SK-N-DZ (cell line): ENCODE data around the gene FAM76B.

Experiments used
- DNase-seq: peaks from one replicate; pipeline ENCODE4 v3.0.0-alpha.2; 2015; ENCODE audit warnings: low spot score

The FAM76B gene

GRCh38 chr11:95732930-95733602, 56.5 kb downstream of the FAM76B start:
- DNase-seq, result no peak

DNA sequence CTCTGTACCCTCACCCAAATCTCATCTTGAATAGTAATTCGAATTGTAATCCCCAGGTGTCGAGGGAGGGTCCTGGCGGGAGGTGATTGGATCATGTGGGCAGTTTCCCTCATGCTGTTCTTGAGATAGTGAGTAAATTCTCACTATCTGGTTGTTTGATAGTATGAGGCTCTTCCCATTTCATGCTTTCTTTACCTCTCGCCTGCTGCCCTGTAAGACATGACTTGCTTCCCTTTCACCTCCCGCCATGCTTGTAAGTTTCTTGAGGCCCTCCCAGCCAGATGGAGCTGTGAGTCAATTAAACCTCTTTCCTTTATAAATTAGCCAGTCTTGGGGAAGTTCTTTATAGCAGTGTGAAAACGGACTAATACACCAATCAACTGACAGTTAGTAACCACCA, 60.1 kb downstream of the FAM76B start:
- no peak for DNase-seq

GRCh38 chr11:95728790-95729189, 60.8 kb downstream of the FAM76B start:
- DNase-seq, result no peak

DNA sequence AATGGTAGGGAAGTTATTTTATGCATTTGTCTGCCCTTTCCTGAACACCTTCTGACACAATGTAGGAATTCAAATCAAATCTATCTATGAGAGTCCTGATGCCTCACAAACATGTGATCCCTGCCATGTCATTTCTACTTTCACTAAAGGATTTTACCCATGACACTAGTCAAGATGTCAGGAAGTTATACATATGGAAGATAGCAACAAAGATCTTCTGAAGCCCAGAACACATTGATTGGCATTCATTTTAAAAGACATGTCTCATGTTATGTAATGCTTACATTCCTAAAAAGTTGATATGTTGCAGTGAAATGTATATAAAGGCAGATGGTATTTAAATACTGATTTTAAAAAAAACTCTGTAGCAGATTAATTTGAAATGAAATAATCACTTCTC, 61.5 kb downstream of the FAM76B start:
- no peak for DNase-seq

DNA sequence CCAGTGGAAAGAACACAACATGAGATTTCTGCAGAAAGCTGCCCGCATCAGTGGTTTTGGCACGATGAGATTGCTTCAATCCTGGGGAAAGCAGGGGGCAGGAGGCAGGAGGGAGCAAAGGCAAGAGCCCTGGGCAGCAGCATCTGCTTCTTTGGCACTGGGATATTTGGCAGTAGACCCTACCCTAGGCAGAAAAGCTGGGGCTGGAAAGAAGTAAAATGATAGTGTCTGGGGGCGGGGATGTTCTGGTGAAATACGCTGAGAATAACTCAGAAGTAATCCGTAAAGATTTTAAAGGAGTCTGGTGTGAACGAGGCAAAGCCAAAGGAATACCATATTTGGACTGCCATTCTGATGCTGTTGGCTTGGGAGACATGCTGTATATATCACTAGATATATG, 62.0 kb downstream of the FAM76B start:
- no peak for DNase-seq

DNA sequence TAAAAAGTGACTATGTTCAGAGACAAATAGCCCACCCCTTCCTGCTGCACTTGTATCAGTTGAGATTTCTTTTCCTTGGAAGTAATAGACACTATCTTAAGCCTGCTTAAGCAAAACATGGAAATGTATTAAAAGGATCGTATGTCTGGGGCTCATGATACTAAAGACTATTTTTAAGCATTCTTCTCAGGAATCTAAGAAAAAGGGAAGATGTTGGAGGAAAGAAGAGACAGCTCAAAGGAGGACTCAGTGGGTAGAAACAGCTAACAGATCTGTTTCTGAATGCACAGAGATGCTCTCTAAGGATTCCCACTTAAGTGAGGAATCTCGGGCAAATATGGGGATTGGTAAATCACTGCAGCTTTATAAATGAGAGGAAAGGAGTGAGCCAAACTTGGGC, 62.5 kb downstream of the FAM76B start:
- DNase-seq, result no peak

- DNase-seq, result no peak
Observed at GRCh38 chr11:95725196-95725595, 64.4 kb downstream of the FAM76B start.

DNA sequence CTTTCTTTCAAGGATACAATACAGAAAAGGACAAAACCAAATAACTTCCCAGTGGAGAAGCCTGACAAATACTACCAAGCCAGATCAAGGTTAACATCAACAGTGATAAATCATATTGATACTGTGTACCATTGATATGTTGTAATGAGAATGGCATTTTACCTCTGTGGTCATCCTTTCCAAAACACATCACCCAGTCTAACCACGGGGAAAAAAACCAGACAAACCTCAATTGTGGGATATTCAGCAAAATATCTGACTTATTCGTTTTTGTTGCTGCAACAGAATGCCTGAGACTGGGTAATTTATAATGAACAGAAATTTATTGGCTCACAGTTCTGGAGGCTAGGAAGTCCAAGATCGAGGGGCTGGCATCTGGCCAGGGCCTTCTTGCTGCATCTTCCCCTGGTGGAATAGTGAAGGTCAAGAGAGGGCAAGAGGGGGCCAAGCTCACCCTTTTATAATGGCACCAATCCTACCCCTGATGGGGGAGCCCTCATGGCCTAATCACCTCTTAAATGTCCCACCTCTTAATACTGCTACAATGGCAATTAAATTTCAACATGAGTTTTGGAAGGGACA, 66.1 kb downstream of the FAM76B start:
- no peak for DNase-seq

DNA sequence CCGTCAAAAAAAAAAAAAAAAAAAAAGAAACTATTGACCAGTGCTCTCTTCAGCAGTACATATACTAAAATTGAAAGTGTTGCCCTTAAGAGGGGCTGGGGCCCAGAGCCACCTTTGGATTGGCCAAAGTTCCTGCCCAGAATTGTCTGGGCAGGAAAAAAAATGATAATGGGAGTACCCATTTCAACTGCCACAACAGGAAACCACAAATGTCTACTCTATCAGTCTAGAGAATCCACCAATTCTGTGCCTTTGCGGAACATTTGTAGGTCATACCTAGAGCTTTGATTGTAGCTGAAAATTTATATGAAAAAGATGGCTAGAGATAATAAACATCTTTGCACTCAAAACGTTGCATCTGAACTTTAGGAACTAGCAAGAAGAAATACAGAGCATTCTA, 69.4 kb downstream of the FAM76B start:
- DNase-seq, result no peak
